Hypothalamus (tissue), 51 donors: ENCODE measurements around the gene WFDC11.
"Not testable (repeated sequence)": the region's sequence is repeated elsewhere in the genome, so short reads cannot be mapped to it uniquely, and the experiment has no call there.

Source experiments
- DNase-seq, 51 donors: peaks; one replicate each; lab custom pipeline; 2025; lab: John Stamatoyannopoulos, UW

The WFDC11 gene

DNA sequence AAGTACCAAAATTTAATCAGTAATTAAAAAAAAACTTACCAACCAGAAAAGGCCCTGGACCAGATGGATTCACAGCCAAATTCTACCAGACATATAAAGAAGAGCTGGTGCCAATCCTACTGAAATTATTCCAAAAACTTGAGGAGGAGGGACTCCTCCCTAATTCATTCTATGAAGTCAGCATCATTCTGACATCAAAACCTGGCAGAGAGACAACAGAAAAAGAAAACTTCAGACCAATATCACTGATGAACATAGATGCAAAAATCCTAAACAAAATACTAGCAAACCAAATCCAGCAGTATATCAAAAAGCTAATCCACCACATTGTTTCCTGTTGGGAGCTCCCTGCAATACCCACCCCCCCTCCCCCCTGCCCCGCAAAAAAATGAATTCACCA lies at the start of gene WFDC11:
Gene WFDC11 (minus strand): TSS at position 101 of the 400 bp plus-strand sequence. CDS start 19,639 bp downstream, outside the sequence.
- DNase-seq: no peak

DNA sequence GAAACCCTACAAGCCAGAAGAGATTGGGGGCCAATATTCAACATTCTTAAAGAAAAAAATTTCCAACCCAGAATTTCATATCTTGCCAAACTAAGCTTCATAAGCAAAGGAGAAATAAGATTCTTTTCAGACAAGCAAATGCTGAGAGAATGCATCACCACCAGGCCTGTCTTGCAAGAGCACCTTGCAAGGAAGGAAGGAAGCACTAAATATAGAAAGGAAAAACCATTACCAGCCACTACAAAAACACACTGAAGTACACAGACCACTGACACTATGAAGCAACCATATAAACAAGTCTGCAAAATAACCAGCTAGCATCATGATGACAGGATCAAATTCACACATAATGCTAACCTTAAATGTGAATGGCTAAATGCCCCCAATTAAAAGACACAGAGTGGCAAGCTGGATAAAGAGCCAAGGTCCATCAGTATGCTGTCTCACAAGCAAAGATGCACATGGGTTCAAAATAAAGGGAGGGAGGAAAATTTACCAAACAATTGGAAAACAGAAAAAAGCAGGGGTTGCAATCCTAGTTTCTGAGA lies 46.2 kb upstream of the WFDC11 start:
- DNase-seq: not testable (repeated sequence)

DNA sequence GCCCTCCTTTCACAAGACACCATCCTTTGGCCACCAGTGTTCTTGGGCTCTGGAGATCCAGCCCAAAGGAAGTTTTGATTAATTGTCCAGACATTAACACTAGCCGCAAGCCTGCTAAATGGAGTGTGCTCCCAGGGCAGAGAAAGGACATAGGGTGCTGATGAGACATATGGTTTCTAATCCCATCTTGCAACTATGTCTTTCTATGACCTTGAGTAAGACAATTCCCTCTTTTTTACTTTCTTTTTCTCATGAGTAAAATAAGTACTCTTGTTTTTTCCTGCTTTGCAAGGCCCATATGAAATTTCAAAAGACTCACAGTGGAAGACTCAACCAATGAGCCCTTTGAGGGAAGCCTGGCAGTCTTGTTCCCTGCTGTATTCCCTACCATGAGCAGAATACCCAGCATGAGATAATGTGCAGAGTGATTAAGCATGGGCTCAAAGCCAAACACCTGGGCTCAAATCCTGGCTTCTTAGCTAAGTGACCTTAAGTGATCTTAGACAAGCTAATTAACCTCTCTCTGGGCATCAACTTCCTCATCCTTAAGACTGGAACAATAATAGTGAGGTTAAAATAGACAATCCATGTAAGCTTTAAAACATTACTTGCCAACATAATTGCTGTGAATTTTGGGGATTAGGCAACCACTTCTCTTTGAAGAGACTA lies 35.1 kb upstream of the WFDC11 start, which contains the start of gene WFDC10B:
Gene WFDC10B (minus strand): TSS at position 51 of the 669 bp plus-strand sequence. CDS start 19,027 bp downstream, outside the sequence.
- DNase-seq: peak in 1 of 51 donors; percentile 0

DNA sequence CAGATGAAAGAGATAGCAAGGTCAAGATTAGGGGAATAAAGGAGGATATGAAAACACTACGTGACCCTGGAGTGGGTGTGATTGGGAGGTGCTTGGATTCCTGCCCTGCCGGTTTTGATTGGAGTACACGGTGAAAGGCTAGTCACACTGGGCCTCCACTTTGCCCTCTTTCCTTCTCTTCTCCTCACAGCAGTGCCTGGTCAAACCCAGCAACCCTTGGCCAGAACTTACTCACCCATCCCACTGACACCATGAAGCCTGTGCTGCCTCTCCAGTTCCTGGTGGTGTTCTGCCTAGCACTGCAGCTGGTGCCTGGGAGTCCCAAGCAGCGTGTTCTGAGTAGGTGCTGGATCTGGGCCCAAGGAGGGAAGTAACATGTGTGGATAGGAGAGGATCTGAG lies 31.8 kb upstream of the WFDC11 start, which contains the start of gene WFDC13:
Gene WFDC13 (plus strand): TSS at position 166 of the 400 bp plus-strand sequence. CDS start 86 bp downstream, at position 252.
- DNase-seq: no peak

DNA sequence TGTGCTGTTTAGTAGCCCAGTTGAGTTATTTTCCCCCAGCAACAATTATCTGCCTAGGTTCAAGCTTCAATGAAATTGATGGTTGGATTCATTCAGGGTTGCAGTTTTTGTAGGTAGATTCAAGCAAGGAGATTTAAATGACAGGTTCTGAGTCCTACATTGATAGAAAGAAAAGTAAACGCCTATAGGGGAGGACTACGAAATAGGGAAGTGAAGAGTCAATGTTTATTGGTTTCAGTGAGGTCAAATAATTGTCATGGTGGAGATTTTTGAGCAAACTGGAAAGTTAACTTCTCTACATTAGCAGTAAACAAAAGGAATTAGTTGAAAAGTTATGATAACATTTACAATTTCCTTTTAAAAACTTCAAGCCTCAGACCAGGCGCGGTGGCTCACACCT lies 31.1 kb upstream of the WFDC11 start:
- no peak for DNase-seq

DNA sequence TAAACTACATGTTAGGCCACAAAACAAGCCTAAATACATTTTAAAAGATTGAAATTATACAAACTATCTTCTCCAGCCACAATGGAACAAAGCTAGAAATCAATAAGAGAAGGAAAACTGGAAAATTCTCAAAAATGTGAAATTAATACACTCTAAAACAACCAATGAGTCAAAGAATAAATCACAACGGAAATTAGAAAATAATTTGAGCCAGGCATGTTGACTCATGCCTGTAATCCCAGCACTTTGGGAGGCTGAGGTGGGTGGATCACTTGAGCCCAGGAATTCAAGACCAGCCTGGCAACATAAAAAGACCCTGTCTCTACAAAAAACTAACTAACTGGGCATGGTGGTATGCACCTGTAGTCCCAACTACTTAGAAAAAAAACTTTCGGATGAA lies 25.5 kb upstream of the WFDC11 start:
- DNase-seq: no peak

DNA sequence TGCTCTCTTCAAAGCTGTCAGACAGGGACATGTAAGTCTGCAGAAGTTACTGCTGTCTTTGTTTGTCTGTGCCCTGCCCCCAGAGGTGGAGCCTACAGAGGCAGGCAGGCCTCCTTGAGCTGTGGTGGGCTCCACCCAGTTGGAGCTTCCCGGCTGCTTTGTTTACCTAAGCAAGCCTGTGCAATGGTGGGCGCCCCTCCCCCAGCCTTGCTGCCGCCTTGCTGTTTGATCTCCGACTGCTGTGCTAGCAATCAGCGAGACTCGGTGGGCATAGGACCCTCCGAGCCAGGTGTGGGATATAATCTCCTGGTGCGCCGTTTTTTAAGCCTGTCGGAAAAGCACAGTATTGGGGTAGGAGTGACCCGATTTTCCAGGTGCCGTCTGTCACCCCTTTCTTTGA lies 23.3 kb upstream of the WFDC11 start:
- not testable (repeated sequence) for DNase-seq

DNA sequence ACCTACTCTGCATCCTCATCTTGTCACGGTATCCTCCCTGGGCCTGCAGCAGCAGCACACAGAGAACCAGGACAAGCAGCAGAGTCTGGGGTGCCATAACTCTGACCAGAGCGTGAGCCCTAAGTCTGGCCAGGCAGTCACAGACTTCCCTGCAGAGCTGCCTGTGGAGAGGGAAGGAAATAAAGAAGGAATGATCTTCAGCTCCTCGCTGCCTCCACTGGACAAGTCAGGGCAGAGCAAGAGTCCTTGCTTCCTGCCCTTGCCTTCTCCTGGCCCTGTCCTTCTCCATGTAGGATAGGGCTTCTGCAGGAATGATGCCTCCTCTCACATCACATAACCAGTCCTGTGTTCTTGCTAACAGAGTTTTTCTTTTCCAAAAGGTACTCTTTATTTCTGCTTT lies 15.9 kb upstream of the WFDC11 start:
- no peak for DNase-seq

DNA sequence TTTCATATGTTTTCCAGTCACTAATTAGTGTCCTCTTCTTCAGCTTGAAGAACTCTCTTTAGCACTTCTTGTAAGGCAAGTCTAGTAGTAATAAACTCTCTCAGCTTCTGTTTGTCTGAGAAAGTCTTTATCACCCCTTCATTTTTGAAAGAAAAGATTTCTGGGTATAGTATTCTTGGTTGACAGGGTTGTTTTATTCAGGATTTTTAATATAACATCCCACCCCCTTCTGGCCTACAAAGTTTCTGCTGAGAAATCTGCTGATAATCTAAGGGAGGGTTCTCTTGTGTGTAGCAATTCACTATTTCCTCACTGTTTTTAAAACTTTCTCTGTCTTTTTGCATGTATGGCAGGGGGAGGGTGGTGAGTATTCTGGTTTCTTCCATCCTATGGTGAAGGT lies 9.6 kb upstream of the WFDC11 start:
- DNase-seq: no peak

DNA sequence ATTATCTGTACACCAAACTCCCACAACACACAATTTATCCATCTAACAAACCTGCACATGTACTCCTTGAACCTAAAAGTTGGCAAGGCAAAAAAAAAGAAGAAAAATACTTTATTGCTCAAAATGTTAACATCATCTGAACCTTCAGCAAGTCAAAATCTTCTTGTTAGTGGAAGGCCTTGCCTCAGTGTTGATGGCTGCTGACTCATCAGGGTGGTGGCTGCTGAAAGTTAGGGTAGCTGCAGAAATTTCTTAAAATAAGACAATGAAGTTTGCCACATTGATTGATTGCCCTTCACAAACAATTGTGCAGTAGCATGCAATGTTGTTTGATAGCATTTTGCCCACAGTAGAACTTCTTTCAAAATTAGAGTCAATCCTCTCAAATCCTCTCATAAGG lies 2.7 kb upstream of the WFDC11 start:
- no peak for DNase-seq

DNA sequence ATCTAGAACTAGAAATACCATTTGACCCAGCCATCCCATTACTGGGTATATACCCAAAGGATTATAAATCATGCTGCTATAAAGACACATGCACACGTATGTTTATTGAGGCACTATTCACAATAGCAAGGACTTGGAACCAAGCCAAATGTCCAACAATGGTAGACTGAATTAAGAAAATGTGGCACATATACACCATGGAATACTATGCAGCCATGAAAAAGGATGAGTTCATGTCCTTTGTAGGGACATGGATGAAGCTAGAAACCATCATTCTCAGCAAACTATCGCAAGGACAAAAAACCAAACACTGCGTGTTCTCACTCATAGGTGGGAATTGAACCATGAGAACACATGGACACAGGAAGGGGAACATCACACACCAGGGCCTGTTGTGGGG lies 13.0 kb downstream of the WFDC11 start:
- DNase-seq: not testable (repeated sequence)

DNA sequence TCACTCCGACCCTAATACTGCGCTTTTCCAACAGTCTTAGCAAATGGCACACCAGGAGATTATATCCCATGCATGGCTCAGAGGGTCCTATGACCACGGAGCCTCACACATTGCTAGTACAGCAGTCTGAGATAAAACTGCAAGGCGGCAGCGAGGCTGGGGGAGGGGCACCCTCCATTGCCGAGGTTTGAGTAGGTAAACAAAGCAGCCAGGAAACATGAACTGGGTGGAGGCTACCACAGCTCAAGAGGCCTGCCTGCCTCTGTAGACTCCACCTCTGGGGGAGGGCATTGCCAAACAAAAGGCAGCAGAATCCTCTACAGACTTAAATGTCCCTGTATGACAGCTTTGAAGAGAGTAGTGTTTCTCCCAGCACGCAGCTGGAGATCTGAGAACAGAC lies 18.3 kb downstream of the WFDC11 start:
- DNase-seq: not testable (repeated sequence)

DNA sequence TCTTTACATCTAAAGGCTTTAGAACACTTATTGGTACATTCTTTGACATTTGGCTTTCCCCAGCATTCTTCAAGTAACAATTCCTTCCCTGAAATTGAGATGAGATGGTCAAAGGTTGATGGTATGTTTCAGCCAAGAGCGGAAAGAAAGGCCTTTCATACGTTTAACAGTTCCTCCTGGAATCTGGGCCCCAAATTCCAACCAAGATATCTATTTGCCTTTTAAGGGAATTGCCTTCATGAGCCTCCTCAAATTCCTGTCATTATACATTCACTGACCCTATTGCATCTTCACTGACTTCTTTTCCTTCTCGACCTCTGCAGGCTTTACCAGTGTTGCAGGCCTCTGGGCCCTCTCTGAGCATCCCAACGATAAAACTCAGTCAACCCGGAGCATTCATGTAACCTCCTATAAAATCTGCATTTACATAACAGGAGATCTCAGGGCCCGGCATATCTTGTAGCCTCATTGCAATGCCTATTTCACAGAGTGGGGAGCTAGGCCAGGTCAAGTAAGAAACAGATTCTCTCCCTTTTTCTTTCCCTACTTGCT lies 20.7 kb downstream of the WFDC11 start:
- no peak for DNase-seq

DNA sequence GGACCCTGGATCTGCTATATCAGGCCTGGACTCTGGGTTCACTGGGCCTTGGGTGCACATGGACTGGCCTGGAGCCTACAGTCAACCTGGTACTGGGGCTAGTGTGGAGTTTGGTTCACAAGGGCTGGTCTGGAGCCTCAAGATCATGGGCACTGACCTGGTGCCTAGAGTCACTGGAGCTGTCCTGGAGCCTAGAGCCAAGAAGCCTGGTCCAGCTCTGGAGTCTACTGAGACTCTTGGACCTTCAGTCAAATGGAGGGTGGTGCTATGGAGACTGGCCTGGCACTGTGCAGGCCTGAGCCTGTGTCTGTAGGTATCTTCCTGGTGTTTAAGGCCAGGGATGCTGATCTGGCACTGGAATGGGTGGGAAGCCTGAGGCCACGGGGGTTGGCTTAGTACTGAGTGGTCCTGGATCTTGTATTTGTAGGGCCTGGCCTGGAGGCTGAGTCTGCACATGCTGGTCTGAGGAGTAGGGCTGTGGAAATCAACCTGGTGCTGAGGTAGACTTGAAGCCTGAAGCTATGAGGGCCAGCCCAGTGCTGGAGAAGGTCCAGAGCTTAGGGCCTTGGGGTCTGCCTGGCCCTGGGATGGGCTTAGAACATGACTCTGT lies 22.5 kb downstream of the WFDC11 start:
- no peak for DNase-seq

DNA sequence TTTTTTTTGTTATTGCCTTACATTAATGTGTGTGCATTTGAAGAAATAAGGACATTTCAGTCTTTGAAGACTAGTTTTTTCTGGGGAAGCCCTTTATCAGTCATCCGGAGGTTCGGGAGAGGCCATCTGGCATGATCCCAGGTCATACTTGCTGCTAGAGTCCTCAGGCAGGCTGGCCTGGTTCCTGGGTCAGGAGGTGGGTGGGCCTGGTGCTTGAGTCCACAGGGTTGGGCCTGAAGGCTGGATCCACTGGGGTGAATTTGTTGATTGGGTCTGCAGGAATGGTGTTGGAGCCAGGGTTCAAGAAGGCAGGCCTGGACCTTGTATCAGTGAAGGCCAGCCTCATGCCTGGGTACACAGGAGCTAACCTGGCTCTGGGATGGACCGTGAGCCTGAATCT lies 23.2 kb downstream of the WFDC11 start:
- DNase-seq: no peak

DNA sequence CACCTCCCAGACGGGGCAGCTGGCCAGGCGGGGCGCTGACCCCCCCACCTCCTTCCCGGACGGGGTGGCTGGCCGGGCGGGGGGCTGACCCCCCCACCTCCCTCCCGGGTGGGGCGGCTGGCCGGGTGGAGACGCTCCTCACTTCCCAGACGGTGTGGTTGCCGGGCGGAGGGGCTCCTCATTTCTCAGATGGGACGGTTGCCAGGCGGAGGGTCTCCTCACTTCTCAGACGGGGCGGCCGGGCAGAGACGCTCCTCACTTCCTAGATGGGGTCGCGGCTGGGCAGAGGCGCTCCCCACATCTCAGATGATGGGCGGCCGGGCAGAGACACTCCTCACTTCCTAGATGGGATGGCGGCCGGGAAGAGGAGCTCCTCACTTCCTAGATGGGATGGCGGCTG lies 24.2 kb downstream of the WFDC11 start:
- DNase-seq: not testable (repeated sequence)

DNA sequence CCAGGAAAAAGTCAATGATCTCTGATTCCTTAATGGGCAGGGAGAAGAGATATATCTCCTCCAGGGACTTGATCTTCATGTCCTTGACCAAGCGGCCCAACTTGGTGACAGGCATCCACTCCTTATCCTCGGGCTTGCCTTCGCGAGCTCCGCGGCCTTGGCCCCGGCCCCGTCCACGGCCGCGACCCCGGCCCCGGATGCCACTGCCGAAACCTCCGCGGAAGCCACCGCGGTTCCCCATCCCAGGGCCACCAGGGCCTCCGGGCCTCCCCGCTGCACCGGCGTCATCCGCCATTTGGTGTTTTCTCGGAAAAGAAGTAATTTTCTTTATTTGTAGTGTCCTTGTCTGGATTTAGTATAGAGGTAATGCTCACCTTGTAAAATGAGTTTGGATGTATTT lies 29.0 kb downstream of the WFDC11 start:
- not testable (repeated sequence) for DNase-seq

DNA sequence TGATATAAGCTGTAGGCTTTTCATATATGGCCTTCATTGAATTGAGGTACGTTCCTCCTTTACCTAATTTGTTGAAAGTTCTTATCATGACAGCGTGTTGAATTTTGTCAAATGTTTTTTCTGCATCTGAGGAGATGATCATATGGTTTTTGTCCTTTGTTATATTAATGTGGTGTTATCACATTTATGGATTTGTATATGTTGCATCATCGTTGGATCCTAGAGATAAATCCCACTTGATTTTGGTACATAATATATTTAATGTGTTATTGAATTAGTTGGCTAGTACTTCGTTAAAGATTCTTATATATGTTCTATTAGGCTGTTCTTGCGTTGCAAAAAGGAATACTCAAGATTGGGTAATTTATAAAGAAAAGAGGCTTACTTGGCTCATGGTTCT lies 30.4 kb downstream of the WFDC11 start:
- no peak for DNase-seq

DNA sequence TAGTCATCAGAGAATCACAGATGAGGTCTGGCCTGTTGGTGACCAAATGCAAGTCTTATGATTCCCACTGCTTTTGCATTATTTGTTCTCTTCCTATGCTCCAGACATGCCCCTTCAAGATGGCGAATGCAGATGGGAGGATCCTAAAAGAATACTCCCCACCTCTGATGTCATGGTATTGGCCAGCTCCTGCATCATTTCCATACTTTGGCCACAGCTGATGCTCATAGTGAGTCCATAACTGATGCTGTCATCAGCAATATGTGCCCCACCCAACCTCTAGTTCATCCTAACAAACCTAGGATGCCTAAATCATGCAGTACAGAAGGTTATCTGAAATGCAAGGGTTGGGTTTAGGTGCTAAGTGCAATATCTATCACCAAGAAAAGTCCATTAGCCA lies 33.5 kb downstream of the WFDC11 start:
- no peak for DNase-seq

DNA sequence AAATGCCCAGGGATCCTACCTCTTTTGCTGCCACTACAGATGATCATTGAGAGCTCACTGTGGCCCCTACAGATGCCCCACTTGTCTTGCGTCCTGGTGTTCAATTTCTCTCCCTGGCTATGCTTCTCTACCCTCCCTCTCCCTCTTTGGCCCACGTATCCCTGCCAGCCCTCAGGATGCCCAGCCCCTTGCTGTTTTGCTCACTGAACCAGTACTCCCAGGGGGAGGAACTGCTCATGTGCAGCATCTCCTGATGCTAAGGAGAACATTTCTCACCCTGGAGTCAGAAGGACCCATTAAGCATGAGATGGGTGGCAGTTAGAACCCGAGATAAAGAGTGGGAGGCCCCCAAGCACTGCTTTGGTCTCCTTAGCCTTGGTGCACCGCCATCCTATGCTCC lies 38.9 kb downstream of the WFDC11 start, which contains the start of gene WFDC9:
Gene WFDC9 (minus strand): TSS at position 101 of the 400 bp plus-strand sequence. CDS start 21,103 bp downstream, outside the sequence.
- DNase-seq: no peak

DNA sequence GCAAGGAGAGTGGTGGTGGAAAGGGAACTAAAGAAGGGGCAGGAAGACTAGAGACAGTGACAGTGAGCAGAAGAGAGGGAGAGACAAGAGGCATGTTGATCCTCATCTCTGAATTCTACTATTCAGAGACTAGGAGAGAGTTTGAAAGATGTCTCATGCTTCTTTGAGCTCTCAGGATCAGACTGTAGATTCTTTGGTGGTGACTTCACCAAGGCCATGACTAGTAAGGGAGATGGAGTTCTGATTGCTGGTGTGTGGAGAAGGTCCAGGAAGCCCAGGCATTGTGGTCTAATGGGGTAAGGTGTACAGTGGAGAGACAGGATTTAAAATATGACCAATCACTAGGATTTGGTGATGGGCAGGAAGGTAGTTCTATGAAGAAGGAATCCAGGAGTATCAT lies 39.7 kb downstream of the WFDC11 start:
- DNase-seq: no peak
